Stimulated activated CD8-positive, alpha-beta memory T cell treated with anti-CD3 and anti-CD28 coated beads, Interleukin-4, amount 100 ng/mL, for 4 hours (primary cell): ENCODE results near the gene NGRN.

Experiments used
- DNase-seq, 2 donors: peaks; one replicate each; pipeline ENCODE4 v3.0.0-alpha.2; 2020; ENCODE audit warnings: low read depth in 2 of 2, low spot score in 1 of 2

The NGRN gene

GRCh38 chr15:90315278-90315982 is 50.0 kb downstream of the NGRN start:
- no peak for DNase-seq

- no peak for DNase-seq
These were observed 50.7 kb downstream of the NGRN start for GRCh38 chr15:90316139-90316538.

GRCh38 chr15:90318591-90318990 is 53.1 kb downstream of the NGRN start:
- DNase-seq, result no peak

GRCh38 chr15:90320062-90320884 is 54.8 kb downstream of the NGRN start:
- peak; percentile 18 to 20 for DNase-seq

- no peak for DNase-seq
These were observed 55.4 kb downstream of the NGRN start for GRCh38 chr15:90320885-90321278.
